K562 (cell line): ENCODE data around the gene HYAL4.

Experiments
- ATF3 ChIP-seq, 2 experiments: fragments of 450-650 bp in 1 of 2; sonication (generic) in 1 of 2; formaldehyde crosslinking in 1 of 2; IDR thresholded peaks in 1 of 2; conservative IDR thresholded peaks in 1 of 2; 2 replicates each; pipeline versions ENCODE4 v1.6.1 to v1.8.1; 2016 to 2023; ENCODE audit warnings: mild to moderate bottlenecking in 2 of 2, moderate library complexity in 2 of 2, inconsistent platforms in 1 of 2, missing genetic modification reagents in 1 of 2
- BRCA1 ChIP-seq, 2 experiments: fragments of 450-650 bp in 1 of 2; sonication (generic) in 1 of 2; formaldehyde crosslinking in 1 of 2; IDR thresholded peaks; 2 replicates each; pipeline versions ENCODE4 v1.5.0 to v1.6.1; 2017 to 2020; ENCODE audit warnings: mild to moderate bottlenecking in 1 of 2, missing genetic modification reagents in 1 of 2
- CBX2 ChIP-seq: fragments of 200-600 bp; sonication (generic); IDR thresholded peaks from one replicate; pipeline ENCODE4 v1.6.1; 2012; ENCODE audit warnings: mild to moderate bottlenecking, low read length, inconsistent platforms; ENCODE audit not compliant: insufficient read depth, poor library complexity, severe bottlenecking
- CTCF ChIP-seq, 3 experiments: IDR thresholded peaks in 2 of 3; conservative IDR thresholded peaks in 1 of 3; 2 replicates each; pipeline ENCODE4 v1.5.1; 2011 to 2012; ENCODE audit warnings: low read length in 3 of 3, mild to moderate bottlenecking in 3 of 3, control low read depth in 2 of 3, improper control_type of control experiment in 1 of 3, inconsistent platforms in 1 of 3, low read depth in 1 of 3, mixed read lengths in 1 of 3, moderate library complexity in 1 of 3; ENCODE audit not compliant: insufficient read depth in 2 of 3
- ESRRA ChIP-seq: fragments of 450-650 bp; IDR thresholded peaks from 2 replicates; pipeline ENCODE4 v1.6.1; 2014; ENCODE audit warnings: low read depth, mild to moderate bottlenecking, moderate library complexity, borderline replicate concordance
- FOXJ3 ChIP-seq: sonication (generic); formaldehyde crosslinking; IDR thresholded peaks from 2 replicates; pipeline ENCODE4 v1.4.0; 2020; ENCODE audit warnings: mild to moderate bottlenecking, missing genetic modification reagents
- GTF2F1 ChIP-seq: IDR thresholded peaks from 2 replicates; pipeline ENCODE4 v1.6.1; 2011; ENCODE audit warnings: low read depth, low read length, improper control_type of control experiment
- L3MBTL2 ChIP-seq: fragments of 450-650 bp; IDR thresholded peaks from 2 replicates; pipeline ENCODE4 v1.6.1; 2016; ENCODE audit warnings: mild to moderate bottlenecking, moderate library complexity
- NFXL1 ChIP-seq: fragments of 450-650 bp; formaldehyde crosslinking; IDR thresholded peaks from 2 replicates; pipeline ENCODE4 v1.4.0; 2021; ENCODE audit warnings: mild to moderate bottlenecking
- PCBP2 ChIP-seq: fragments of 200-400 bp; formaldehyde crosslinking; IDR thresholded peaks from 2 replicates; pipeline ENCODE4 v1.6.1; 2018; ENCODE audit warnings: low read length, low read depth, mild to moderate bottlenecking, moderate library complexity; ENCODE audit not compliant: poor library complexity, severe bottlenecking
- POLR2A ChIP-seq: fragments of 450-650 bp; conservative IDR thresholded peaks from 2 replicates; pipeline ENCODE4 v1.6.1; 2016
- U2AF1 ChIP-seq: fragments of 200-400 bp; formaldehyde crosslinking; optimal IDR thresholded peaks from 2 replicates; pipeline ENCODE3; 2017; ENCODE audit warnings: mild to moderate bottlenecking, low read depth, low read length, moderate library complexity
- ZKSCAN1 ChIP-seq: fragments of 150-350 bp; IDR thresholded peaks from 2 replicates; pipeline ENCODE4 v1.6.1; 2016; ENCODE audit warnings: low read depth, low read length

- no peak for TF ChIP-seq GTF2F1
- no peak for TF ChIP-seq ATF3 (IDR thresholded peaks at IDR 0.05)
- no peak for TF ChIP-seq ATF3 (CRISPR knock-in tag; conservative IDR thresholded peaks at IDR 0.05)
- no peak for TF ChIP-seq CBX2
- TF ChIP-seq ZKSCAN1 = no peak
- no peak for TF ChIP-seq FOXJ3 (CRISPR knock-in tag)
- no peak for TF ChIP-seq CTCF (IDR thresholded peaks at IDR 0.05 in 2 of 3, conservative IDR thresholded peaks at IDR 0.05 in 1 of 3; ENCODE audit: insufficient read depth in 2 of 3, low read depth in 1 of 3, low read length in 3 of 3)
- TF ChIP-seq L3MBTL2 = no peak
- TF ChIP-seq ESRRA = no peak
- no peak for TF ChIP-seq NFXL1 (CRISPR knock-in tag)
- TF ChIP-seq BRCA1 (IDR thresholded peaks at IDR 0.05) = no peak
- TF ChIP-seq BRCA1 (CRISPR knock-in tag; IDR thresholded peaks at IDR 0.05) = no peak
- no peak for TF ChIP-seq POLR2A
- TF ChIP-seq PCBP2 = no peak
- no peak for TF ChIP-seq U2AF1
These were observed 20.0 kb downstream of the HYAL4 start for GRCh38 chr7:123864966-123865365.
